Stimulated activated CD8-positive, alpha-beta memory T cell treated with anti-CD3 and anti-CD28 coated beads, Interleukin-7, amount 100 ng/mL, for 48 hours (primary cell): ENCODE data around the gene LPIN1.
"Not testable (repeated sequence)": the region's sequence is repeated elsewhere in the genome, so short reads cannot be mapped to it uniquely, and the experiment has no call there.

Experiments used
- DNase-seq, 2 donors: peaks; one replicate each; pipeline ENCODE4 v3.0.0-alpha.2; 2020; ENCODE audit warnings: low read depth in 1 of 2; ENCODE audit errors: extremely low read depth in 1 of 2

Gene LPIN1

GRCh38 chr2:11713815-11714214, 32.6 kb upstream of the LPIN1 start:
- no peak for DNase-seq

DNA sequence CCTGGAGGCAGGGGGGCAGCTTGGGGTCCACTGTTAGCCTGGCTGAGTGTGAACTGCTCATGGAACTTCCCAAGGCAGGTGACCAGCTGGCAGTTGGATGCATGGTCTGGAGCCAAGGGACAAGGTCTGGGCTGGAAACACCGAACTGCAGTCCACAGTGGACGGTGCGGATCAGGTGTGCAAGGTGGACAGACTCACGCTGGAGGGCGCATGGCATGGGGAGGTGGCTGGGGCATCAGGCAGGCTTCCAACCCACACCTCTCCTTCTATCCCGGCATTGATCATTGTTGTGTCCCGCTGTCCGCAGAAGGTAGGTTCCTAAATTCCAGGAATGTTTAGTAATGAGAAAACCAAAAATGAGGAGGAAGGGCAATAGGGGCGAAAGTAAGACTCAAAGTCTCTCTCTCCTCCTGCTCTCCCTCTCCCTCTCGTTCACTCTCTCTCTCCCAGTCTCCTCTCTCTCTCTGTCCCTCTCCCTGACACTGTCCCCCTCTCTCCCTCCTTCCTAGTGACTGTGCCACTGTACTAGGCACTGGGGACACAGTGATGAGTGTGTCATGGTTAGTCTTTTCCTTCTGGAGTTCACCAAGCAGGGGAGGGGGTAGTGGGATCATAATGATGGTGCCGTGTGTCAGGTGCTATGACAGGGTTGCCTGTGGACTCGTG, 30.3 kb upstream of the LPIN1 start:
- no peak for DNase-seq

DNA sequence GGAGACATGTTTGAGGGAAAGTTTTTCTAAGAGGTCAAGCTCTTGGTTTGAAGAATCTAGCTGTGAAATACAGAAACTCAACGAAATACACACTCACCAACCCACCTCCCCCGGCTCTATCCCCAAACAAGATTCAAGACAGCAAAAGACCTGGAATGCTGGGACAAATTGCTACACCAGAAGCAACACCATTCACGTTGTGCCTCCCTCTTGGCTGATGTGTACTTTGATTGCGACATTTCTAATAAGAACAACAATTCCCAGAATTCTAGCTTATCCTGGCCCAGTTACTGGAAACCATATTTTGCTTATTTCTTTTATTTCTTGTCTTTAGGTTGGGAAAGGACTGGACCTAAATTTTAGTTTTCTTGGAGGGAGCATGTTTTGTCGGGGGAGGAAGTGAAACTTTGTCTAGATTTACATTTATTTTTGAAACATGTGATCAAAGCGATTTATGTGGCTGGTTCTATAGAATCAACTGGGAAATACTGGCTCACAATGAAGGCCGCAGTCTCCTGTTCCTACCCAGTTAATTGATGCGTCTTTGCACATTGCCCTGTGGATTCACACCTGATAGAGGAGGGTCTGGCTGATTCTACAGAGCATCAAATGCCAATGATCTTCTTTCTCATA, 29.6 kb upstream of the LPIN1 start:
- DNase-seq, result no peak

GRCh38 chr2:11717623-11718022, 28.8 kb upstream of the LPIN1 start:
- no peak for DNase-seq

GRCh38 chr2:11718606-11719005, 27.8 kb upstream of the LPIN1 start:
- DNase-seq, result no peak

GRCh38 chr2:11719230-11719977, 27.0 kb upstream of the LPIN1 start:
- no peak for DNase-seq

GRCh38 chr2:11720752-11721151, 25.7 kb upstream of the LPIN1 start:
- DNase-seq, result no peak

DNA sequence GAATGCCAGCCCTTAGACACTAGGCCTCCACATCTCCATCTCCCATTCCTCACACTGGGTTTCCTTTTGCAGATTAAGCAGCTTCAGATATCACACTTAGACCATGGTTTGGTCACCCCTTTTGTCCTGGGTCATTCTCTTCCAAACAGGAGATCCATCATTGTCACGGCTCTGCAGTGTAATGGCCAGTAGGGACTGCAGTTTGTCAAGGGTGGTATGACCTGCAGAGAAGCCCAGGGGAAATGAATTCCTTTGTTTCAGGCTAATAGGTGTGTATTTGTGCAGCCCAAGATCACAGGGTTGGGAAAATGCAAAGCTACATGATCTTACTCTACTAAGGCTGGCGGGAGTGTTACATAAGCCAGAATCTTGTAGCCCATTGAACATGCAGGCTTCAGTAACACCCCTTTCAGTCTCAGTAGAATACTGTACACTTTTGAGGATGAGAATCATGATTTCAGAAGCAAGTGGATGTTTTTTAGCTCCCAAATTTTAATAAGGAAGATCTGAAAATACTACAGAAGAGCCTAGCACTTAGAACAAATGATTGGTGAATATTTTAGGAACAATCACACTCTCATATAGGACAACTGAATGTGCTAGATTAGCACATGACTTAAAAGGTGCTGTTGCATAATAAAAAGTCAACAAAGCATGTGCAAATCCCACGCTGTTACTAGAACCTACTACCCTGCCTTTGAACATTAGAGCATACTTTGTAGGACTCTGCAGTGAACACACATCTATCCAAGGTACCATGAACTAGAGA, 24.0 kb upstream of the LPIN1 start:
- DNase-seq, result no peak

DNA sequence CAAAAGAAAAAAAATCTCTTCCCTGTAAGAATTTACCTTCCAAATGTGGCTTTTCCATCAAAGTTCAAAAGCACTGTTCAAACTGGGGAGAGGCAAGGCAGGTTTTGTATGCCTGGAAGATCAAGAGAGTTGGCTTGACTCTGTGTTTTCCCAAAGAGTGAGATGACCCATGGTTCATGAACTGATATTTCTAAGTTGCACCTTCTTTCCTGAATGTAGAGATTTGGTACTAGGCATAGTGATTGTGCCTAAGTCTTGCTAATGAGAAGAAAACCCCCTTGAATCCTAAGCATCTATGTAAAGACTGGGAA, 23.4 kb upstream of the LPIN1 start:
- DNase-seq, result no peak

- no peak for DNase-seq
Measured at GRCh38 chr2:11724151-11724550, 22.3 kb upstream of the LPIN1 start.

- no peak for DNase-seq
Measured at GRCh38 chr2:11726384-11726783, 20.0 kb upstream of the LPIN1 start.

DNA sequence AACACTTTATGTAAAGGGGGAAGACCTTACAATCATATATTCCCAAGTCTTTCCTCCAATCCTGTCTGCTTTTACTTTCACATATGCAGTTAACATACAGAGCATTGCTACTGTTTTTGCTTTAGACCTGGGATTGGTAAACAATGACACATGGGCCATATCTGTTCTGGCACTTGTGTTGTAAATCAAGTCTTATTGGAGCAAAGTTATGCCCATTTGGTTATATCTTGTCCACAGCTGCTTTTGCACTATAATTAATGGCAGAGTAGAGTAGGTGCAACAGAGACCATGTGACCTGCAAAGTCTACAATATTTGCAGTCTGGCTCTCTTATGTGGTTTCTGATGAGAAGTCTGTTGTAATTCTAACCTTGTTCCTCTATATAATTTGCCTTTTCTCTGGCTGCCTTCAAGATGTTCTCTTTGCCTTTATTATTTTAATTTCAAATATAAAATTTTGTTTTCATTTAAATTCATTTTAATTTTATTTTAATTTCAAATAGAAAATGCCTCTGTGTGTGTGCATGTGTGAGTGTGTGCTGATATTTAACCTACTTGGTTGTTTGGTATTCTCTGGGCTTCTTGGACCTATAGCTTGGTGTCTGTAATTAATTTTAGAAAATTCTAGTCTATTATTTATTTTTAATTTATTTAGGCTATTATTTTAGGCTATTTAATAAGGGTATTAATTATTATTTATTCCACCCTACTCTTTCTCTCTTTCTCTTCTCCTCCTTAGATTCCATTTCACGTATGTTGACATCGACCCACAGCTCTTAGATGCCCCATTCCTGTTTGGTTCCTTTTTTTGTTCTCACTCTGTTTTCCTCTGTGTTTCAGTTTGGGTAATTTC, 16.8 kb upstream of the LPIN1 start:
- DNase-seq, result no peak

- DNase-seq, result not testable (repeated sequence)
Measured at GRCh38 chr2:11731214-11731984, 15.0 kb upstream of the LPIN1 start.

DNA sequence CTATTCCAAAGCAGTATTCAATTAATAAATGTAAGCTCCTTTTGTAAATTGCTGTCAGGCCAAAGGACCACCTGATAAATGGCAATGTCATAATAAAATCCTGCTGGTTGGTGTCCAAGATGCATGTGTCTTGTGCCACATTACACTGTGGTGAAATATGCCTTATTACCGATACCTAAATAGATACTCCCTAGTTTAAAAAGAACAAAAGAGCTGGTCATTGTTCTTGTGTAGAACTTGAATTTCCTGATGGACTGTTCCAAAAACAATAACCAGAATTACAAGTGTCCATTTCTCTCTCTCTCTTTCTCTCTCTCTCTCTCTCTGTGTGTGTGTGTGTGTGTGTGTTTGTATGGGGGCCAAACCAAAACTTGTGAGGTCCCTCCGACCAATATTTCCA, 13.8 kb upstream of the LPIN1 start:
- DNase-seq, result no peak

DNA sequence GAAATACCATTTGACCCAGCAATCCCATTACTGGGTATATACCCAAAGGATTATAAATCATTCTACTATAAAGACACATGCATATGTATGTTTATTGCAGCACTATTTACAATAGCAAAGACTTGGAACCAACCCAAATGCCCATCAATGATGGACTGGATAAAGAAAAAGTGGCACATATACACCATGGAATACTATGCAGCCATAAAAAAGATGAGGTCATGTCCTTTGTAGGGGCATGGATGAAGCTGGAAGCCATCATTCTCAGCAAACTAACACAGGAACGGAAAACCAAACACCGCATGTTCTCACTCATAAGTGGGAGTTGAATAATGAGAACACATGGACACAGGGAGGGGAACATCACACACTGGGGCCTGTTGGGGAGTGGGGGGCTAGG, 8.6 kb upstream of the LPIN1 start:
- DNase-seq, result not testable (repeated sequence)

- no peak for DNase-seq
Measured at GRCh38 chr2:11738589-11739436, 7.6 kb upstream of the LPIN1 start.

- DNase-seq, result no peak
Measured at GRCh38 chr2:11740723-11741122, 5.7 kb upstream of the LPIN1 start.

- DNase-seq, result no peak
Measured at GRCh38 chr2:11742317-11742701, 4.1 kb upstream of the LPIN1 start.
